Spinal cord (tissue), 4 donors: Measurements from ENCODE around the gene SYNCRIP. TPM values are rescaled to one million over a fixed set of nuclear protein-coding genes. Genes with fewer than 3 reads are reported as not detected.

Source experiments
- polyA plus RNA-seq, 2 donors: library from polyadenylated mRNA; unstranded; fragments of 120-200 nt; gene quantifications; one replicate each; pipeline ENCODE4 v1.2.1, GENCODE V29; 2013; ENCODE audit not compliant: insufficient read length in 2 of 2
- small RNA-seq: library from RNA; depleted of rRNA; stranded (forward); fragments of <200 nt; gene quantifications from one replicate; pipeline ENCODE3, GENCODE V24; 2014; ENCODE audit warnings: low replicate concordance
- total RNA-seq, 2 donors: library from RNA; depleted of rRNA in 1 of 2; stranded (reverse); fragments of 120-200 nt in 1 of 2; fragments of >200 nt in 1 of 2; gene quantifications; one replicate each; pipeline versions ENCODE4 v1.2.3 to v1.2.4, GENCODE V29; 2013 to 2014

Gene SYNCRIP
- total and polyA plus RNA-seq, 4 donors, result 60.8 to 104 (median 75.7) TPM

Small RNAs within 50 kb of the gene (small RNA-seq; reads per million reads assigned to genes)
- gene SNORD50B, result not detected

Other genes starting within 250 kb of the SYNCRIP start
- 10 to 100 TPM; 15.7 to 17.6 TPM for gene NT5E, start 192.8 kb downstream of the SYNCRIP start, total RNA-seq
- gene NT5E, start 192.8 kb downstream of the SYNCRIP start, polyA plus RNA-seq, result 10 to 100 TPM; 13.0 to 18.8 TPM
- 100 to 1,000 TPM; 121 to 235 TPM for gene SNX14, start 49.0 kb downstream of the SYNCRIP start, total RNA-seq
- gene SNX14, start 49.0 kb downstream of the SYNCRIP start, polyA plus RNA-seq, result 100 to 1,000 TPM; 118 to 129 TPM